ENCODE data around the gene IL17C. TPM values are rescaled to one million over a fixed set of nuclear protein-coding genes. Genes with fewer than 3 reads are reported as not detected.
A peak's percentile ranks its signal among the peaks of the same experiment; 100 is the strongest.

The IL17C gene
- total RNA-seq, 1 experiment from 2014 or later = 0.31 TPM

GRCh38 chr16:88605186-88606147 lies 32.9 kb upstream of the IL17C start:
- H3K14ac ChIP-seq (ENCODE audit: insufficient read depth, low read length) = no peak overlapping the region
- H3K4me1 ChIP-seq (ENCODE audit: insufficient read depth, low read length) = no peaks in the 10 kb centered on the region
- Mint-ChIP-seq H3K9me3 (peaks cover 0 to 4% of the 10 kb centered on the region in 2 experiments; a peak in 1 of 5 replicates), H3K27me3 (ENCODE audit: low read depth) (no peaks in the 10 kb centered on the region), H3K27ac (peak overlapping the region in 1 of 3 experiments; percentile 61; a peak in 2 of 7 replicates), H3K4me1 (peaks cover 7 to 17% of the 10 kb centered on the region in 2 experiments), H3K4me3 (no peak overlapping the region), H3K36me3 (ENCODE audit: insufficient read depth in 1 of 3, low read depth in 3 of 3) (peaks cover 24 to 75% (median 62%) of the 10 kb centered on the region in 3 experiments; a peak in 6 of 7 replicates)
- TF ChIP-seq CTCF (conservative IDR thresholded peaks at IDR 0.05) = no peak
- no peak overlapping the region for H3K56ac ChIP-seq (ENCODE audit: insufficient read length, low read depth, low read length)
- H3K9me3 ChIP-seq (ENCODE audit: control insufficient read depth, low read depth, low read length) = no peaks in the 10 kb centered on the region
- H4K5ac ChIP-seq (ENCODE audit: insufficient read length, low read depth, low read length) = no peak overlapping the region
- H2BK20ac ChIP-seq (ENCODE audit: low read depth, low read length, poor library complexity, severe bottlenecking) = no peak overlapping the region
- no peaks in the 10 kb centered on the region for H3K79me2 ChIP-seq (ENCODE audit: insufficient read depth, low read length)
- H2AK5ac ChIP-seq (ENCODE audit: insufficient read length, low read length) = no peak overlapping the region
- no peaks in the 10 kb centered on the region for H3K79me1 ChIP-seq (ENCODE audit: insufficient read depth, low read depth, low read length, poor library complexity, severe bottlenecking)
- no peak overlapping the region for H2BK12ac ChIP-seq (ENCODE audit: insufficient read length, low read depth, low read length)
- H4K8ac ChIP-seq (replicated peaks; ENCODE audit: insufficient read length, low read depth, low read length) = no peak overlapping the region
- no peaks in the 10 kb centered on the region for H3K23me2 ChIP-seq (ENCODE audit: insufficient read length, low read depth, low read length, poor library complexity, severe bottlenecking)
- no peak overlapping the region for H3K27ac ChIP-seq (ENCODE audit: insufficient read length, low read depth, low read length)
- no peak overlapping the region for H2BK15ac ChIP-seq (ENCODE audit: low read depth, low read length)
- no peaks in the 10 kb centered on the region for H4K20me1 ChIP-seq (ENCODE audit: control insufficient read depth, insufficient read depth, insufficient read length)
- H3K9ac ChIP-seq (ENCODE audit: extremely low read depth, insufficient read length, low read length) = no peak overlapping the region
- no peaks in the 10 kb centered on the region for H3K27me3 ChIP-seq (ENCODE audit: insufficient read depth, low read length)
- no peak overlapping the region for H3K18ac ChIP-seq (ENCODE audit: insufficient read length, low read depth, low read length)
- DNase-seq = no peak
- no peak overlapping the region for H3K23ac ChIP-seq (ENCODE audit: insufficient read length, low read depth, low read length)
- no peak overlapping the region for H2BK120ac ChIP-seq (ENCODE audit: low read depth, low read length, poor library complexity, severe bottlenecking)
- no CpG with 5 or more reads among the region's 20 CpGs for WGBS (ENCODE audit: extremely low coverage, insufficient read length, low lambda C conversion rate)
- H3T11ph ChIP-seq (ENCODE audit: low read length) = no peak overlapping the region
- no peak overlapping the region for H4K91ac ChIP-seq (ENCODE audit: insufficient read length, low read depth, low read length)
- no peak overlapping the region for H3K4me2 ChIP-seq (ENCODE audit: insufficient read depth, insufficient read length, low read length)
- no peak overlapping the region for H2AFZ ChIP-seq (ENCODE audit: low read length)
- no peak overlapping the region for H3K4ac ChIP-seq (ENCODE audit: low read depth, low read length)
- H2BK5ac ChIP-seq (ENCODE audit: insufficient read length, low read length) = no peak overlapping the region

Measured in H9 (cell line).